NOMO-1 treated with DMSO at 0.1 percent for 48 hours (cell line): ENCODE measurements around the gene GRIN2A.

Source experiments
- DNase-seq: peaks from one replicate; lab custom pipeline; 2025; ENCODE audit not compliant: unreplicated experiment; lab: John Stamatoyannopoulos, UW

The GRIN2A gene

GRCh38 chr16:9971907-9972306 lies 210.3 kb downstream of the GRIN2A start:
- no peak for DNase-seq

- no peak for DNase-seq
These were observed 211.4 kb downstream of the GRIN2A start for GRCh38 chr16:9970796-9971195.

- DNase-seq = no peak
These were observed 212.0 kb downstream of the GRIN2A start for GRCh38 chr16:9970244-9970643.

GRCh38 chr16:9969580-9969979 lies 212.6 kb downstream of the GRIN2A start:
- DNase-seq = no peak

- DNase-seq = no peak
These were observed 215.6 kb downstream of the GRIN2A start for GRCh38 chr16:9966569-9967157.

- no peak for DNase-seq
These were observed 217.1 kb downstream of the GRIN2A start for GRCh38 chr16:9965079-9965478.

- no peak for DNase-seq
These were observed 217.8 kb downstream of the GRIN2A start for GRCh38 chr16:9964426-9964825.

GRCh38 chr16:9957433-9957832 lies 224.8 kb downstream of the GRIN2A start:
- no peak for DNase-seq

GRCh38 chr16:9957002-9957401 lies 225.2 kb downstream of the GRIN2A start:
- no peak for DNase-seq

- DNase-seq = no peak
These were observed 226.6 kb downstream of the GRIN2A start for GRCh38 chr16:9955677-9956076.

GRCh38 chr16:9953908-9954570 lies 228.2 kb downstream of the GRIN2A start:
- no peak for DNase-seq

GRCh38 chr16:9950658-9951057 lies 231.6 kb downstream of the GRIN2A start:
- DNase-seq = no peak

- DNase-seq = no peak
These were observed 232.8 kb downstream of the GRIN2A start for GRCh38 chr16:9949396-9949795.

- DNase-seq = no peak
These were observed 233.3 kb downstream of the GRIN2A start for GRCh38 chr16:9948933-9949332.

- DNase-seq = no peak
These were observed 236.1 kb downstream of the GRIN2A start for GRCh38 chr16:9946022-9946720.

GRCh38 chr16:9943121-9943520 lies 239.1 kb downstream of the GRIN2A start:
- DNase-seq = no peak

- no peak for DNase-seq
These were observed 241.0 kb downstream of the GRIN2A start for GRCh38 chr16:9941245-9941644.

- DNase-seq = no peak
These were observed 247.3 kb downstream of the GRIN2A start for GRCh38 chr16:9934723-9935508.

GRCh38 chr16:9932919-9933653 lies 249.1 kb downstream of the GRIN2A start:
- DNase-seq = no peak

- DNase-seq = no peak
These were observed 250.2 kb downstream of the GRIN2A start for GRCh38 chr16:9932000-9932399.

- DNase-seq = no peak
These were observed 252.4 kb downstream of the GRIN2A start for GRCh38 chr16:9929836-9930235.
